DMS 273 treated with DMSO at 0.1 percent for 48 hours (cell line): Measurements from ENCODE around the gene TMEM212.
"Not testable (repeated sequence)": the region's sequence is repeated elsewhere in the genome, so short reads cannot be mapped to it uniquely, and the experiment has no call there.

ENCODE experiments used
- DNase-seq: peaks from one replicate; lab custom pipeline; 2025; lab: John Stamatoyannopoulos, UW

Gene TMEM212

GRCh38 chr3:171835116-171835515 lies 8.0 kb upstream of the TMEM212 start:
- DNase-seq = no peak

DNA sequence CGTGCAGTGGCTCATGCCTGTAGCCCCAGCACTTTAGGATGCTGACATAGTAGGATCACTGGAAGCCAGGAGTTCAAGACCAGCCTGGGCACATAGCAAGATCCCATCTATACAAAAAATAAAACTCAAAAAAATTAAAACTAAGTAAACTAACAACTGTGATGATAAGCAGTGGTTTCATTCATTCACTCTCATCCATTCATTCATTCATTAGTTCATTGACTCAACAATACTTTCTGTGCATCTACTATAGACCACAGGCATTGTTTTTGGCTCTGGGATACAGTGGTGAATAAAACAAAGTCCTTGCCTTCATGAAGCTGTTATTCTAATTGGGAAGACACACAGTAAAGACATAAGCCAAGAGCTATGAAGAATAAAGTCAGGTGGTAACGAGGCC lies 7.5 kb upstream of the TMEM212 start:
- no peak for DNase-seq

- DNase-seq = no peak
Observed at GRCh38 chr3:171836855-171837254, 6.3 kb upstream of the TMEM212 start.

GRCh38 chr3:171837698-171838097 lies 5.5 kb upstream of the TMEM212 start:
- DNase-seq = no peak

DNA sequence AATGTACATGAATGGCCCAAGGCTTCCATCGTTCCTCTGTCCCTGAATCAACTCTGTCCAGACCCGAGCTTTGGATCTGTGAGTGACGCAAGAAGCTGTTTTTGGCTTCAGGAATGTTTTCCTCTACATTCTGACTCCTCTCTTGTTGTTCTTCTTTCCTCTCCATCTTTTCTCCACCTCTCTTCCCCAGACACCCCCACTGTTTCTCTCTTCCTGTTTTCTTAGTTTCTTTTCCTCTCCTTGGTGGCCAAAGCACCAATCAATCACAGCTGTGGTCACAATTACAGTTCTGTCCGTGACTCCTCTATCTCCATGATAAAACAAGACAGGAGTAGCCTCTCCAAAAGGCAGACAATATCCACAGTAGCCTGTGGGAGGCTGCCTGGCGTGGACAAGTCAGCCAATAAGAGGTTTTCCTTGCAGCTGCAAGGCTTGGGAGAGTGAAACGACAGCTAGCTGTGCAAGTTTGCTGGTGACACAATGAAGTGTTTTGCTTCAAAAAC lies 4.9 kb upstream of the TMEM212 start:
- DNase-seq = no peak

- no peak for DNase-seq
Observed at GRCh38 chr3:171839270-171839669, 3.9 kb upstream of the TMEM212 start.

- DNase-seq = no peak
Observed at GRCh38 chr3:171840445-171840810, 2.7 kb upstream of the TMEM212 start.

GRCh38 chr3:171840811-171841619 lies 2.1 kb upstream of the TMEM212 start:
- no peak for DNase-seq

- DNase-seq = no peak
Observed at GRCh38 chr3:171841620-171842000, 1.5 kb upstream of the TMEM212 start.

GRCh38 chr3:171844873-171845272 lies 1.7 kb downstream of the TMEM212 start:
- no peak for DNase-seq

- DNase-seq = no peak
Observed at GRCh38 chr3:171845481-171846284, 2.5 kb downstream of the TMEM212 start.

- no peak for DNase-seq
Observed at GRCh38 chr3:171846597-171846996, 3.4 kb downstream of the TMEM212 start.

GRCh38 chr3:171847133-171847532 lies 4.0 kb downstream of the TMEM212 start:
- no peak for DNase-seq

GRCh38 chr3:171847595-171848259 lies 4.6 kb downstream of the TMEM212 start:
- DNase-seq = no peak

DNA sequence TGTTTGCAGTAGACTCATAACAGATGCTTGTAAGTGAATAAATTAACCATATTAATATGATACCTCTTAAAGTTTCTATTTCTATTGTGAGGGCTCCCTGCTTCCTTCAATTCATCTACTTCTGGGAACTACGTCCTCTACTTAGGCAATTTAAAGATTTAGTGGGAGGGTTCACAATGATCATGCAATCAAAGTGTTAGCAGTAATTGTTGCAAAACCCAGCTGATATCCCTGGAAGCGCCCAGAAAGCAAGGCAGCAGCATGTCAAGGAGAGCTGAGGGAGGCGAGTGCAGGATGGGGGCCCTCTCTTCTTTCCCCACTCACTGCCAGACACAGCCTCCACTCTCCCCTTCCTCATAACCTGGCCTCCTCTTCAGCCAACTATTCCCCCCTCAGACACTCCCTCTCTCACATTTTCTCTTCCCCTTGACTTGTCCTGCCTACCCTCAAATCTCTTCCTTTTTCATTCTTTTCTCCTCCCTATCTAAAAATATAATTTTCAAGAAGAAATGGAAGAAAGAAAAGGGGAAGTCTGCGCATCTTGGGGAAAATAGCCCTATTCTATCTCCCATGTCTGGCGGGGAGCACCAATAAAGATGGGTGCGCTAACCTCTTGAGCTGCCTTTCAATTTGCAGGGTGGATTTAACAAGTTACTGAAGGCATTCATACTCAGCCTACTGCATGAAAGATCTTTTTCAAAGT lies 6.6 kb downstream of the TMEM212 start:
- no peak for DNase-seq

DNA sequence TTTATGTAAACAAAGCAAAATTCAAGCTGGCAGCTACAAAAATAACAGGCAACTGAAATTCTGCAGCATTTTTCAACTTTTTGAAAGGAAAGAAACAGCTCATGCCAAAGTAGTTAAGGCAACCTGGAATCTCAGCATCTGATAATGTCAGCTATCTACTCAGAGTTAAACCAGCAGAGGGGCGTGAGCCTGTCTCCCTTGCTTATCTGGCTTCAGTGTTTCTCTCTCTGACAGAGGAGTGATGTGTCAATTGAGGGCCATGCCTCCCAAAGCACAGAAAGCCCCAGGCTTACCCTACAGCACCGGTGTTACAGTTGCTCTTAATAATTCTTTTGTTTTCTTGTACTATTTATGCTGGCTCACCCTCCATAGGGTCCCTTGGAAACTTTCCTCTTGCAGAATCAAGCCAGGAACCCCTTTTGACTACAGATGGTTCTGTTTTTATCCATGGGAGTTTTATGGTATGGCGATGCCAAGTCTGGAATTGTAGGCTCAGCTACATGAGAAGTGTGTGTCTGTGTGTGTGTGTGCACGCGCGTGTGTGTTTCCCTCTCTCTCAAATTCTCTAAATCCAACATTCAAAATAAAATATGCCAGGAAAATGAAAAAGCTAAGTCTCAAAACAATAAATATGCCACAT lies 7.3 kb downstream of the TMEM212 start:
- no peak for DNase-seq

GRCh38 chr3:171850960-171851659 lies 8.0 kb downstream of the TMEM212 start:
- DNase-seq = no peak

- DNase-seq = no peak
Observed at GRCh38 chr3:171851660-171852058, 8.5 kb downstream of the TMEM212 start.

GRCh38 chr3:171854649-171855305 lies 11.6 kb downstream of the TMEM212 start:
- DNase-seq = no peak

DNA sequence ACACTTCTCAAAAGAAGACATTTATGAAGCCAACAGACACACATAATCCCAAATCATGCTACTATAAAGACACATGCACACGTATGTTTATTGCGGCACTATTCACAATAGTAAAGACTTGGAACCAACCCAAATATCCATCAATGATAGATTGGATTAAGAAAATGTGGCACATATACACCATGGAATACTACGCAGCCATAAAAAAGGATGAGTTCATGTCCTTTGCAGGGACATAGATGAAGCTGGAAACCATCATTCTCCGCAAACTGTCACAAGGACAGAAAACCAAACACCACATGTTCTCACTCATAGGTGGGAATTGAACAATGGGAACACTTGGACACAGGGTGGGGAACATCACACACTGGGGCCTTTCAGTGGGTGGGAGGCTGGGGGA lies 15.6 kb downstream of the TMEM212 start:
- DNase-seq = not testable (repeated sequence)
